GM18909 (cell line): ENCODE measurements around the gene UBE2E2.

Source experiments
- ATAC-seq: cut with Tn5 transposase; IDR thresholded peaks from one replicate; pipeline ENCODE4 v1.9.1; 2021; ENCODE audit warnings: mild to moderate bottlenecking; ENCODE audit not compliant: unreplicated experiment, poor library complexity

Gene UBE2E2

GRCh38 chr3:23550402-23550801 lies 347.3 kb downstream of the UBE2E2 start:
- ATAC-seq: peak; percentile 83

DNA sequence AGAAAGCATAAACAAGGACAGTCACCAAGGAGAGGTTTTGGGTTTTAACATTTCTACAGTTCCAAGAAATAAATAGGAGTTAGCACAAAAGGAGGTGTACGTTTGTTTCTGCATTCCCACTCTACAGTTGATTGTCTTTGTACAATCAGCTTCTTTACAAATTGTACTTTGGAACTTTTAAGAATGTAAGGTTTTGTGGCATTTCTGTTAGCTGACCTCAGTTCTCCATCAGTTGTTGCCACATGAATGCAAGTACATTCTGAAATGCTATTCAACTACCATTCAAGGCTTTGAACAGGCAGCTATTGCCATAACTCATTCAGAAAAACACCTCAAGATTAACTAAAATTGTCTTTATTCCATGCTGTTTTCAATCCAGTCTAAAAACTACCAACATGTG lies 349.4 kb downstream of the UBE2E2 start:
- no peak for ATAC-seq

DNA sequence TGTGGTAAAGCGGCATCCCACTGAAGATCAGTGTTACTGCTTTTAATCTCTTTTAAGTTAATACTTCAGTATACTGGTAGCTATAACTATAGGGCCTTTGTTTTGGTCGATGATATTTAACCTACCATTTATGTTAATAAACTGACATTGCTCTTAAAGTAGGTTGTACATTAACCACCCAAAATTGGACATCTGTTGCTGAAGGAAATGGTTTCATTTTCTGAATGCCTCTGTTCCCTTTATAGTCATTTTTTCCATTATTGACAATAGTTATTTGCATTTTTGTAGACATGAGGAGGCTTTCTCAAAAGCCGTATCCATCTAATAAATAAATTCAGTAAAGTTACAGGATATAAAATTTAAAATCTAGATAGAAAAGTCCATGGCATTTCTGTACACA lies 350.2 kb downstream of the UBE2E2 start:
- peak; percentile 56 for ATAC-seq

- no peak for ATAC-seq
Measured at GRCh38 chr3:23565041-23565775, 362.1 kb downstream of the UBE2E2 start.

DNA sequence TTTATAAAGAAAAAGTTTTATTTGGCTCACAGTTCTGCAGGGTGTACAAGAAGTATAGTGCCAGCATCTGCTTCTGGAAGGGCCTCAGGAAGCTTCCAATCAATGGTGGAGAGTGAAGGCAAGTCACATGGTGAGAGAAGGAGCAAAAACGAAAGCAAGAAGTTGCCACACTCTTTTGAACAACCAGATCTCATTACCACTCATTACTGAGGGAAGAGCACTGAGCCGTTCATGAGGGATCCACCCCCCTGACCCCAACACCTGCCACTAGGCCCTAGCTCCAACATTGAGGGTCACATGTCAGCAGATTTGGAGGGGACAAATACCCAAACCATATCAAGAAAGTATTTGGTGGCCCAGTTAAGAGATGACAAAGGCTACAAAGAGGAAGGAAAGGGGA lies 363.4 kb downstream of the UBE2E2 start:
- no peak for ATAC-seq

GRCh38 chr3:23567917-23568316 lies 364.8 kb downstream of the UBE2E2 start:
- peak; percentile 55 for ATAC-seq

GRCh38 chr3:23573827-23574226 lies 370.7 kb downstream of the UBE2E2 start:
- no peak for ATAC-seq

- no peak for ATAC-seq
Measured at GRCh38 chr3:23574822-23575315, 371.7 kb downstream of the UBE2E2 start.

- no peak for ATAC-seq
Measured at GRCh38 chr3:23575697-23576096, 372.6 kb downstream of the UBE2E2 start.

- ATAC-seq: no peak
Measured at GRCh38 chr3:23576379-23576959, 373.3 kb downstream of the UBE2E2 start.

- ATAC-seq: no peak
Measured at GRCh38 chr3:23580096-23580713, 377.1 kb downstream of the UBE2E2 start.

- ATAC-seq: no peak
Measured at GRCh38 chr3:23583980-23584740, 381.0 kb downstream of the UBE2E2 start.

DNA sequence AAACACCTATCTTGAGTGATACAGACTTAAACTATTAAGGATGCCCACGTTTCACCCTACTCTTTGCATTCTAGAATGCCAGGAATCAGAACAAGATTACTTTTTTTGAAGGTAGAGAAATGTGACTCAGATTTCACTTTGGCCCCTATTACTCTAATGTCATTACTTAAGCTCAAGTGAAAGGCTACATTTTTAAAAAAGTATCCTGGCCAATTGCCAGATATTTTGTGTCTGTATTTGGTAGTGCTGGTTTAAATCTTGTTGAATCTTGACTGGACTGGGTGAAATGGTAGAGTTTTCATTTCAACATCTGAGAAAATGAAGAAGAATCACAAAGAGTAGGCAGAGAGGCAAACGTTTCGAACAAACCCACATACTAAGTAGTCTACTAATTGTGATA lies 384.4 kb downstream of the UBE2E2 start:
- ATAC-seq: no peak

GRCh38 chr3:23588547-23588946 lies 385.4 kb downstream of the UBE2E2 start:
- ATAC-seq: no peak

DNA sequence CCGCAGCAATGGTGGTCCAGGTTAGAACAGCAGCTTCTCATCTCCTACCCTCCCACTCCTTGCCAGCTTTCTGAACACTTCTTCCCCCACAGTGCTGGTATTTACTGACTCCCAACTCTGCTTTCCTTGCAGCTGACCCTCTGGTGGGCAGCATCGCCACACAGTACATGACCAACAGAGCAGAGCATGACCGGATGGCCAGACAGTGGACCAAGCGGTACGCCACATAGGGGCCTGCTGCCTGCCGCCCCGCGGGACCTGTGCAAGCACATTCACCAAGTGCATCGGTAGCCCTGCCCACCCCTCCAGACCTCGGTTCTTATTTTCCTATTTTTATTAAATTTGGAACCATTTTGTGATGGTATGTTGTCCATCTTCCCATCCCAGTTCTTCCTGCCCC lies 386.5 kb downstream of the UBE2E2 start:
- no peak for ATAC-seq

DNA sequence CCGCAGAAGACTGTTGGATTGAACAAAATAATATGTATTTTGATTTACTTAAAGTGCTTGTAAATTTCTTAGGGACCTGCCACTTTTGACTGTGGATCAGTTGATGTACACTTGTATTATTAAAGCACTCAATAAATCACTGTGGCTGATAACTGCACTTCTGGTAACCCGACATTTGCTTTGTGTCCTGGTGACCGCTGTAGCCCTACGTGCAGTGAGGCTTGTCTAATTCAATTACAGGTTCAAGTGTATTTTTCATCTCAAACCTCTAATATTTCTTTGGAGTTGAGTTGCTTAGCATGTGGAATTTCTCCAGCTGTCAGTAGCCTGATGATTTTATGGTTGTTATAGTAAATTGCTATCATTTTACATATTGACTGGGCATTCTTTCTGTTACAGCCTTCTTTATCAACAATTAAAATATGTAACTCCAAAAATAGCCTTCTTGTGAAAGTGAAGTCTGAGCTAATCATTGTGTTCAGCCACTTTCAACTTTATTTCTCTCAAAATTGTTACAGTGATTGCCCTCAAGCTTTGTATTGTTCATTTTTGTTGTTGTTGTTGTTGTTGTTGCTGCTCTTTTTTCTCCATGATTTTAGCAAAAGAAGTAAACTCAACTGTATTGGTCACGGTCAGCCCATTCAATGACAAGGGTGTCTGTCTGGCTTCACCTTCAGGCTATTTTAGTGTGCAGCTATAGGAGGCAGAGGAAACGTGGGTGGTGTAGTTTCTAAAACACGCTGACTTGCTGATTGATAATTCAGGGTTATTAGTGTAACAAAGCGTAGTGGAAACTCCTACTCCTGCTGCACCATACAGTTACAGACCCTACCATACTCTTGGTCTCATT lies 387.5 kb downstream of the UBE2E2 start:
- peak; percentile 80 for ATAC-seq

DNA sequence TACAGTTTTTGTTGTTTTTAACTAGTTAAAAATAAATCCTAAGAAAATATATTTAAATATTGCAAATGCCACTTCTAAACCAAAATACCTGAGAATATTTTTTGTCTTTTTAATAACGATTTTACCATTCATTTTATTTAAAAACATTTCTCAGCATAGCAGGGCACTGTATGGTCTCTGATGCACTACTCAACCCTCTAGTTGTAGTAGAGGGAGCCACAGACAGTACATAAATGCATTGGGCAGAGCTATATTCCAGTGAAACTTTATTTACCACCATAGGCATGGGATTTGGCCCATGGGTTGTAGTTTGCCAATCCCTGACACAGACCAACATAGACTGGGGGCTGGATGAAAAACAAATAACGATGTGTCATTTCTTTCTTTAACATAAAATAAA lies 388.2 kb downstream of the UBE2E2 start:
- ATAC-seq: no peak

DNA sequence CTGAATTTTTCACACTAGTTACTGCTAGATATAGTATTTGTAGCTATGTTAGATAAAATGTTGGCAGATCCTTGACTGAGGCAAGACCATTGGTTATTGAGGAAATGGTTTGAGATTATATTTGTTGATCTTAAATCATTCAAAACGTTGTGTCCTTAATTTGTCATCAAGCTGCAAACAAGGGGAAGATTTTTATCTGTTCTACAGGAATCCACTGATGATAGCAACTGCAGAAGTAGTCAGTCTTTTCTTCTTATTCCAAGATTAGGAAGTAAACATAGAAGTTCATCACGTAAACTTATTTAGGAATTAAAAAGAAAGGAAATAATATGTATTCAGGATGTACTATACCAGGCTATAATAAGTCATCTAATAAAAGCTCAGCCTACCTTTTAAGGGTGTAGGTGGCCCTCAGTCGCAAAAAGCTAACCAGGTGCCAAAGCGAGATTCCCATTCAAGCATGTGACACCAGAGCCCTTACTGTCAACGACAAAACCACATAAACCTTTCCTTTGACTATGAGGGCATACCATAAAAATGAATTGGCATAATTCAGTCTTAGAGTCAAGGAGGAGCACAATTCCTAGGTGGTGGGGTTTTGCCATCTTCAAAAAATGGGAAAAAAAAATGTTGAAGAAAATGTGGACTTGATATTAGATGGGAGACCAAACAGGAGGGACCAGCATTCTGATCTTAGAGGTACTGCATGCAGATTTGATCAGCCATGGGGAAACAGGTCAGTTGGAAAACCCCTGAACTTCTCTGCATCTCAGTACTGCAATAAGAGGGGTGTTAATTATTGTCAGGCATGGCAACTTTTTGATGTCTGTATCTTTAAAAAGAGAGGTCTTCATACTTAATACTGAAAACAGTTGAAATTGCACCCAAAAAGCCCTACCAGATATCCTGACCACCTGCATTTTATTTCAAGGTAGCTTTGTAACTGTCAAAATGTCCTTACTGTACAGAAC lies 390.1 kb downstream of the UBE2E2 start:
- peak; percentile 67 for ATAC-seq

DNA sequence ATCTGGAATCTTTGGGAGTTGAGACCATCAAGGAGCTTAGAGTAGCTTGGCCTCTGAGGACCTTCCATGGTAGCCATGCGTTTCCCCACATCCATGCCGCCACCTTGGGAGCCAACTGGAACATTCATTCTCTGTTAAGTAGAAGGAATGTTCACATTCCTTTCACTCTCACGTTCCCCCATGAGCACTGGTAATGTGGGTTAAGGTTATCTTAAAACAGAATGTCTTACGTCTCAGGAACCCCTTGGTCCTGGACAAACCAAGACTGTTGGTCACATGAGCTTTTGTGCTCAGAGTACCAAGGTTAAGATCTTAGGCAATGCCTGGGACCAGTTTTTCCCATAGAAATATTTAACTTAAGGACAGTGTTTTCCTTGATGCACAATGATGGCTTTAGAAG lies 390.9 kb downstream of the UBE2E2 start:
- no peak for ATAC-seq
